GM19455 (cell line): ENCODE data around the gene RLIM.
"Not testable (repeated sequence)": the region's sequence is repeated elsewhere in the genome, so short reads cannot be mapped to it uniquely, and the experiment has no call there.

Source experiments
- ATAC-seq: cut with Tn5 transposase; IDR thresholded peaks from one replicate; pipeline ENCODE4 v1.9.1; 2021; ENCODE audit not compliant: unreplicated experiment

The RLIM gene, protein sequence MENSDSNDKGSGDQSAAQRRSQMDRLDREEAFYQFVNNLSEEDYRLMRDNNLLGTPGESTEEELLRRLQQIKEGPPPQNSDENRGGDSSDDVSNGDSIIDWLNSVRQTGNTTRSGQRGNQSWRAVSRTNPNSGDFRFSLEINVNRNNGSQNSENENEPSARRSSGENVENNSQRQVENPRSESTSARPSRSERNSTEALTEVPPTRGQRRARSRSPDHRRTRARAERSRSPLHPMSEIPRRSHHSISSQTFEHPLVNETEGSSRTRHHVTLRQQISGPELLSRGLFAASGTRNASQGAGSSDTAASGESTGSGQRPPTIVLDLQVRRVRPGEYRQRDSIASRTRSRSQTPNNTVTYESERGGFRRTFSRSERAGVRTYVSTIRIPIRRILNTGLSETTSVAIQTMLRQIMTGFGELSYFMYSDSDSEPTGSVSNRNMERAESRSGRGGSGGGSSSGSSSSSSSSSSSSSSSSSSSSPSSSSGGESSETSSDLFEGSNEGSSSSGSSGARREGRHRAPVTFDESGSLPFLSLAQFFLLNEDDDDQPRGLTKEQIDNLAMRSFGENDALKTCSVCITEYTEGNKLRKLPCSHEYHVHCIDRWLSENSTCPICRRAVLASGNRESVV

DNA sequence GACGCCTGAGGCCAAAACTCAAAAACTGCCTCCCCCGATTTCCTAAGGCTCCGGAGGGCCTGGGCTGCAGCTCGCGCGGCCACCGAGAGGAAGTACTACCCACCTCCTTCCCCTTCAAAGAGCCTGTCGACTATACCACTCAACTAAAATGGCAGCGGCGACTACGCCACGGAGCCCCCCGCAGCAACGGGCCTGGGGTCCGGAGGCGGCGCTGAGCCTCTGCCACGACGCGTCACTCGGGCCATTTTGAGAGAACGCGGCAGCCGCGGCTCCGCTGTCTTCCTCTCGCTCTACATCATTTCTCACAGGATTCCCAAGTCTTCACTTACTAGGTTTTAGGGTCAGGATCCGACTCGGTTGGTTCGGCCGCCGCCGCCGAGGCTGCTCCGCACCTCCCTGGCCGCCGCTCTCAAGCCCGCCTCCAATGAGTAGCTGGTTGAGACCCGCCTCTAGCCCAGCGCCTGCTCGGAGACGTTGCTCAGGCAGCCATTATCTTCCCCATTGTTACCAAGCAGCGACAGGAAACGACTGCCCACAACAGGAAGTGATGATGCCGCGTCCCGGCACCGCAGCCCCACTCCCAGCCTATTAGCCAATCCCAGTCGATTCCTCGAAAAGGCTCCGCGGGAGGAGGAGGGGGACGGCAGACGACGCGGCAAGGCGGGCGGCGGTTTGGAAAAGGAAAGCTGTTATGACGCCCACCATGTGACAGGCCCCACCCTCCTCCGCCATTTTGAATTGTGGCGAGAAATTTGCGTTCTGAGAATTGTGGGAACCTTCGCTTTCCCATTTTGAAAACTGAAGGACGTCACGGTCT, at the start of gene RLIM:
Gene RLIM (minus strand): TSS at position 532 of the 817 bp plus-strand sequence. CDS start 18,647 bp downstream, outside the sequence.
- peak; percentile 94 for ATAC-seq

DNA sequence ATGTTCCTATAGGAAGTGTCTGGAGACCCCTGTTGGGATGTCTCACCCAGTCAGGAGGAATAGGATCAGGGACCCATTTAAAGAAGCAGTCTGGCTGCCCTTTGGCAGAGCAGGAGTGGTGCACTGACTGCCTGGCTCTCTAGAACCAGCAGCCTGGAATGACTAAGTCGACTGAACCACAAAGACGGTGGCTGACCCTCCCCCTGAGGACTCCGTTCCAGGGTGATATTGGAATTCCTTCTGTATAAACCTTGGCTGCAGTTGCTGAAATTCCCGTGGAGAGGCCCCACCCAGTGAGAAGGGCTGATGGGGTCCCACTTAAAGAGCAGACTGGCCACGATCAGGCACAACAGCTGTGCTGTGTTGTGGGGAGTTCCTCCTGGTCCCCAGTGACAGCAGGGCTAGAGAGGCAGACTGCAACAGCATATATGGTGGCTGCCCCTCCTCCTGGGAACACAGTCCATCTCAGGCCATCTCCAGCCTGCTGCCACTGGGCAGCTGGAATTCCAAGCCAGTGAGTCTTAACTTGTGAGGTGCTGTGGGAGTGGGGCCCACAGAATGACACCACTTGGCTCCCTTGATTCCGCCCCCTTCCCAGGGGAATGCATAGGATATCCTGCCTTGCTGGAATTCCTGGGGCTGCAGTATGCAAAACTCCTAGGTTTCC, 41.8 kb upstream of the RLIM start:
- no peak for ATAC-seq

DNA sequence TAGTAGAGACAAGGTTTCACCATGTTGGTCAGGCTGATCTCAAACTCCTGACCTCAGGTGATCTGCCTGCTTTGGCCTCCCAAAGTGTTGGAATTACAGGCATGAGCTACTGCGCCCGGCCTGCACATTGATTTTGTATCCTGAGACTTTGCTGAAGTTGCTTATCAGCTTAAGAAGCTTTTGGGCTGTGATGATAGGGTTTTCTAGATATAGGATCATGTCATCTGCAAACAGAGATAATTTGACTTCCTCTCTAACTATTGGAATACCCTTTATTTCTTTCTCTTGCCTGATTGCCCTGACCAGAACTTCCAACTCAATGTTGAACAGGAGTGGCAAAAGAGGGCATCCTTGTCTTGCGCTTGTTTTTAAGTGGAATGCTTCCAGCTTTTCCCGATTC, 40.5 kb upstream of the RLIM start:
- ATAC-seq = not testable (repeated sequence)

DNA sequence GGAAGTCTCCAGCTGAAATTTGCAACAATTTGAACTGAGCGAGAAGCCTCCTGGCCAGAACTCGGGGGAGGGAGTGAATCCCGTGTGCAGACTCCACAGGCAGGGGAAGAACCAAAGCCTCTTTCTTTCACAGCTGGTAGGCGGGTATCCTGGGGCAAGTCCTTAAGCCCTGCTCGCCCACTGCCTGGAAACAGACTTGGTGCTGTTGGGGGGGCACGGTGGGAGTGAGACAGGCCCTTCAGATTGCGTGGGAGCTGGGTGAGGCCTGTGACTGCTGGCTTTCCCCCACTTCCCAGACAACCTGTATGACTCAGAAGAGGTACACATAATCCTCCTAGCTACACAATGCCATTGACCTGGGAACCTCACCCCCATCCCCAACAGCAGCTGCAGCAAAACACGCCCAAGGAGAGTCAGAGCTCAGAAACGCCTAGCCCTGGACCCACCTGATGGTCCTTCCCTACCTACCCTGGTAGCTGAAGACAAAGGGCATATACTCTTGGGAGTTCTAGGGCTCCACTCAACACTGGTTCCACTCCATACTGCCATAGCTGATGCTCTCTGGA, 22.4 kb upstream of the RLIM start:
- no peak for ATAC-seq

DNA sequence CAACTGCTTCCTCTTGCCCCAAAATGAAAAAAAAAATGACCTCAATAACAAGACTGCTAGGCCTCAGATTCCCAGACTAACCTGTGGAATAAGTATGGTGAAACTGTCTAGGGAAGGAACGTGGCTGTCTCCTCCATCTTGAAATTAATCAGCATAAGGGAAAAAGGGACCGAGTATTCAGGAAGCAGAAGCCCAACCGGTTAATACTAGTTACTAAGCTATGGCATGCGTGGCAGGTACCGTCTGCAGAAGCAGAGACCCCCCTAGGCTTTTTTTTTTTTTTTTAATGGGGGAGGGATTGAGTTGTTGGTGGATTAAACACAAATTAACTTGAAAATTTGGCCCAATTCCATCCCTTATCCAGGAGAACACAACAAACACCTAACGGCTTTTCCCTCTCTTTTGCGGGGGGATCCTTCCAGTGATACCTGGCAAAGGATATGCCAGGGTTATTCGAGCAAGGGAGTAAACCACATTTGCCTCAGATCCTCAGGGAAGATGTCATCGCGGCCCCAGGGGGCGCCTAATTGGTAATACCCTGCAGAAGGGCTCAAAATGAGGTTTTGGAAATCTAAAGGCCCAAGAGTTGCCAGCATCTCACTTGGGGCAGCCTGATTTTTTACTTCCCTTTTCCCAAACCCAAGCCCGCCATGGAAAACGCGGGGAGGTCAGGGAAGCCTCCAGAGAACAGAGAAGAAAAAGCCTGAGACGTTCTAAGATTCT, 893 bp downstream of the RLIM start:
- no peak for ATAC-seq

DNA sequence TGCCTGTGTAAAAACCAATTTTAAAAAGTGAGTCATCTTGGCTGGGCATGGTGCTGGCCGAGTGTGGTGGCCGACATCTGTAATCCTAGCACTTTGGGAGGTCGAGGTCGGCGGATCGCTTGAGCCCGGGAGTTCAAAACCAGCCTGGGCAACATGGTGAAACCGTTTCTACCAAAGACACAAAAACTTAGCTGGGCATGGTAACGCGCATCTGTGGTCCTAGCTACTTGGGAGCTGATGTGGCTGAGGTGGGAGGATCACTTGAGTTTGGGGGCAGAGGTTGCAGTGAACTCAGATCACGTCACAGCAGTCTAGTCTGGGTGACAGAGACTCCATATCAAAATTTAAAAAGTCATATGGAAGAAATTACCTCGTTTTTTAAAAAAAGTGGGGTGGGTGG, 7.6 kb downstream of the RLIM start:
- no peak for ATAC-seq

DNA sequence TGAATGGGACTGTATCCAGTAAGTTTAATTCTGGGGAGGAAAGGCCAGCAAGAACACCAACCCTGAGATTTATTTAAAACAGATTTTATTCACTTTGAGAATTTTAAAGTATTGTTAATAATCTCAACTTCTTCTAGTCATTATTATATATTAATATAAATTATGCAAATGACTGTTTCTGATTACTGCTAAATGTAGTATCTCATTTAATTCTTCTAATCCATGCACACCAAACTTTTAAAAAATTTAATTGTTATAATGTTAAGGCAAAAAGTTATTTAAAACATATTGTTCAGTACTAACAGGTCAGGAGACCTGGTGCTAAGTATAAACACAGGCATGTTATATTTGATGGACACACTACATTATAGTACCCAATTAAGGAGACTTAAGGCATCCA, 8.1 kb downstream of the RLIM start:
- no peak for ATAC-seq

DNA sequence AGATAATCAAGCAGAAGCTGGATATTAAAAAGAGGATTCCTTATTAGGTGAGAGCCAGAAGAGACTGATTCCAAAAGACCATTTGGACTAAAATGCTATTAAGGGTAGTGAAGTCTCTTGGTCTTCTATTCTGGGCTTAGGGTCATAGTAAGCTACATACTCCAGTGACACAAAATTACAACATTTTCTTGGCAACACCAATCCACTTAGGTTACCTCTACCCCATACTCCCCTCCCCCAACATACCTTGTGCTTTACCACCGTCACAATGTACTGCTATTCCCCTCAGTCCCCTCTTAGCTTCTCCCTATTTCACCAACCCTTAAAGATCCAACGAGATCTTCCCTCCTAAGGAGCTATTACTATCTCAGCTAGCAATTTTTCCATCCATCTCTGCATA, 11.4 kb downstream of the RLIM start:
- ATAC-seq = no peak

DNA sequence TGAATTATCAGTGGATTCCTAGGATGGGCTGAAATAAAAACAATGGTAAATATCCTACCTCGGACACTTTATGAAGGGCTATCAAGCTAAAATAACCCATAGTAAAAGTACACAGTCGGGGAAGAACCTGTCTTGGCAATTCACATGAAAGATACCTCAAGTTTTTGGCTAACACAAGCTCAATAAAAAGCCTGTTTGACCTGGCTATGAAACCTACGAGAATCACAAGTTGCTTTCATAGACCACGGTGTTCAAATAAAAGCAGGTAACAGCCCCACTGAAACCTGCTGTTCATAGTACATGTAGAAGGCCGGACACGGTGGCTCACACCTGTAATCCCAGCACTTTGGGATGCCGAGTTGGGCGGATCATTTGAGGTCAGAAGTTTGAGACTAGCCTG, 12.3 kb downstream of the RLIM start:
- ATAC-seq = no peak

DNA sequence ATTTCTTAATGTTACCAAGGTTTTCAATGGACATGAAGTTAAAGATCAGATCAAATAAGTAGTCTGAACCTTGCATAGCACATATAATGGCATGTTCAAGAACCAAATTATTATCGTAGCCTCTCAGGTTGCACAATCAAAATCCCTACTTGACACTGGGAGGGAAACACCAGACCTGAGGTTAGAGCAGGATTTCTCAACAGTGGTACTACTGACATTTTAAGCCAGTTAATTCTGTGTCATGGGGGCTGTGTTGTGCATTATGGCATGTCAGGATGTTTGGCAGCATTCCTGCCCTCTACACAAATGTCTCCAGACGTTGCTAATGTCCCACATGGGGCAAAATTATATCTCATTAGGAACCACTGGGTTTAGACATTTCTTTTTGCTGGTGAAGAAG, 20.8 kb downstream of the RLIM start:
- ATAC-seq = no peak

DNA sequence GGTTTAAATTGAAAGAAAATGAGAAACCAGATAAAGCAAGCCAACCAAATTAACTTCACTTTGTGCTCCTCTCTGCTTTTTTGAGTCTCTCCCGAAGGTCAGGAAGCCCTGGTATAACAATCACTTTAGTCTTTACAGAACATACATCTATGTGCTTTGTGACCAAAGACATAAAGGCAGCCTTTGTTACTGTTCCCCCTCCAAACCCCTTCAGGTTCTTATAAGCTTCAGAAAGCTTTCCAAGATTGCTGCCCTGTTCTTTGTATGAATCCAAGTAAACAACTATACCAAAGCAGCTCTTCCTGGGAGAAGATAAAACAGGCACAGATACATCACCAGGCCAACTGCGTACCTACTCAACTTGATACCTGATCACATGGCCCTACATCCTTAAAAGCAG, 28.7 kb downstream of the RLIM start:
- no peak for ATAC-seq

DNA sequence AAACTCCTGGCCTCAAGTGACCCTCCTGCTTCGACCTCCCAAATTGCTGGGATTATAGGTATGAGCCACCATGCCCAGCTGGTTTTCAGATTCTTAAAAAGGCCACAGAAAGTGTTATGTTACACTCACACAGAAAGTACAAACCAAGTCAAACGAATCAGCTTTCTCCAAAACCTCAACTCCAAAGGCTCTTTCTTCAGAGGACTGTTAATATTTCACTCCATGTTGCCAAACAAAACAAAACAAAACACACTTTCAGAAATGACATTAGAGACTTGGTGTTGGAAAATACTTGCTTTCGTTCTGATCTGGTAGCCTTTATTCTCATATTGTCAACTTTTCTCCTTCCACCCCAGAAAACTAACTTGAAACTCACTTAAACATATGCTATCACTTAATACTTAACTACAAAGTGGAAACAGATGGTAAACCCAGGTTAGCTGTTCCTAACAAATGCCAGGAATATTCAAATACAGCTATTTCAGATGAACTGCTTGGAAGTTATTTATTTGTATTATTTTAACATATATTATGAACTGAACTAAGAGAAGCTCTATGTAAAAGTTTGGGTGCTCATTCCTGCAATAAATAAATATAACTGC, 34.7 kb downstream of the RLIM start:
- ATAC-seq = no peak

DNA sequence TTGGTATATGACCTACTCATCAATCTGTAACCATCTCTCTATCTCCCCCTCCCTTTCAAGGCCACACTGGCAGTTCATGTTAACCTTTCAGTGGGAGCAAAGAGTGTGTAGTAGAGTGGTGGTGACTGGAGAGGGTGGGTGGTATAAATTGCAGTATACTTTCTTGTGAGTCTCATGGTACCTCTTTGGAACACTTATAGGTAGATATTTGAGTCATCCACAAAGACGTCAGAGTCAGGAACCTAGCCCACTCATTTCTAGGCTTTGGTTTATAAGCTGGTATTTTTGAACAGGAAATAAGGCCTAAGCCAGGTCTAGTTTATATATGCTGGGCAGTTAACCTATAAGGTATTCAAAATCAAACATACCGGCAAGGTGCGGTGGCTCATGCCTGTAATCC, 36.3 kb downstream of the RLIM start:
- ATAC-seq = no peak

DNA sequence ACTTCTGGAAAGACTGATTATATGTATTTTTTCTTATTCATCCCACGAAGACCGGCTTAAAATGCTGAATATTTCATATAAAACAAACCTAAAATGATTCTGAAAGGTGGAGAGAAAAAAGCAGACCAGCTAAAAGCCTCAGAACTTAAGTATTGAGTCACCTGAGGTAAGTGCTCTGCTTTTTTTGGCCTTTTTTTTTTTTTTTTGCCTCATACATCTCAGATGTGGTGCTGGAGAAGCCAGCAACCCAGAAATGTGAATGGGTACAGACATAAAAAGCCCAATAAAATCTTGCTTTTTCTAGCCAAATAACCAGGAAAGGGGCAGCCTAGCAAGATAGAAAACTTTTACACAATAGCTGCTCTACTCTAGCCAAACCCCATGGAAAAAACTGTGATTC, 57.0 kb downstream of the RLIM start:
- no peak for ATAC-seq

DNA sequence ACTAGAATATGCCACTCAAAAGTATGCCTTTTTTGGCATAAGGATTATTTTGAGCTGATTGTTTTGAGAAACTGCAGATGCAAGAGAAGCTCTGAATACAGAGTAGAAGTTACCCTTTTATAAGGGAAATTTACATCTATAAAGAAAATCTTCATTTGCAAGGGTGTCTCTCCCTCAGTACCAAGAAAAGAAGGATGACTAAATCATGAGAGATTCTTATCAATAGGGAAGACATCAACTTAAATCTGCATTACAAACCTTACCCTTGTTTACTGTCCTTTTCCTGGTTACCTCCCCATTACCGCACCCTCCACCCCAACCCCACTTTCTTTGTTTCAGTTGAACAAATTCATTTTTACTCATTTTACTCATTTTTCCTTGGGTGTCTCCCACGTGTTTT, 62.5 kb downstream of the RLIM start:
- ATAC-seq = no peak

DNA sequence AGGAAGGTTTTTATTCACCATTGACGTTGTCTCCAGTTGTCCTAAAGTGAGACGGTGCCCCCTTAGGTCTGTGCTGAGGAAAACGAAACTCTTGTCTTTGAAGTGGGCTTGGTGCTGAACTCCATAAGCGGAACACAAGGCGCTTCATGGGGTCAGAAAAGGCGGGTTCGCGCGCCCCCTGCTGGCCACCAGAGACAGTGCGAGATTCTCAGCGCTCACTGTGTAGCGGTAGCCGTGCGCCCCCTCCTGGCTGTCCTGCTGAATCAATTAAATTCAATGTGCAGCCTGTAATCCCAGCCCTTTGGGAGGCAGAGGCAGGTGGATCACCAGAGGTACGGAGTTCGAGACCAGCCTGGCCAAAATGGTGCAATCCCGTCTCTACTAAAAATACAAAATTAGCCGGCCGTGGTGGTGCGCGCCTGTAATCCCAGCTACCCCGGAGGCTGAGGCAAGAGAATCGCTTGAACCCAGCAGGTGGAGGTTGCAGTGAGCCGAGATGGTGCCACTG, 64.1 kb downstream of the RLIM start:
- ATAC-seq = peak; percentile 86

DNA sequence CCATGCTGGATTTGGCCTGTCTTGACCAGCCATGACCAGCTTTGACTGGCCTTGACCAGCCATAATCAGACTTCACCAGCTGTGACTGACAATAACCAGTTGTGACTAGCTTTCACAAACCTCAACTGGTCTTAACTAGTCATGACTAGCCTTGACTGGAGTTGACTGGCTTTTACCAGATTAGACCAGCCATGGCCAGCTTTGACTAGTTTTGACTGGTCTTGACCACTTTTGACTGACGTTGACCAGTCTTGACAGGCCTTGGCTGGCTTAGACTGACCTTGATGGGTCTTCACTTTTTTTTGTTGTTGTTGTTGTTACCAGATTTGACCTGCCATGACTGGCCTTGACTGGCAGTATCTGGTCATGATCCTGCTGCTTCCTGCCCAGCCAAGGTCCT, 67.4 kb downstream of the RLIM start:
- no peak for ATAC-seq

DNA sequence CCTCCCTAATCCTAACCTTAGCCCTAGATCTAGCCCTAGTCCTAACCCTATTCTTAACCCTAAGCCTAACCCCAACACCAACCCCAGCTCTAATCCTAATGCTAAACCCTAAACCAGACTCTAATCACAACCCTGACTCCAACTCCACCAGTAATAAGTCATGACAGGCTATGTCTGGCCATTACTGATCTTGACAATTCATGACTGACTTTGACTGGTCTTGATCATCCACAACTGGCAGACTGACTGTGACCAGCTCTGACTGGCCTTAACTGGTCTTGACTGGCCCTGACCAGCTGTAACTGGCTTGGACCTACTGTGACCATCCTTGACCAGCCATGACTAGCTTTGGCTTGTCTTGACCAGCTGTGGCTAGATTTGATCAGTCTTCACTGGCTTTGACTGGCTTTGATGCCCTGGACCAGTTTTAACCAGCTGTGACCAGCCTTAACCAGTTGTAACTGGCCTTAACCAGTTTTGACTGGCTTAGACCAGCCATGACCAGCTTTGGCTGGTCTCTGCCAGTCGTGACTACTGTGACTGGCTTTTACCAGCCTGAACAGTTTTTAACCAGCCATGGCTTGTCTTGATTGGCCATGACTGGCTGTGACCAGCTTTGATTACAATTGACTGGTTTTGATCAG, 68.4 kb downstream of the RLIM start:
- no peak for ATAC-seq

DNA sequence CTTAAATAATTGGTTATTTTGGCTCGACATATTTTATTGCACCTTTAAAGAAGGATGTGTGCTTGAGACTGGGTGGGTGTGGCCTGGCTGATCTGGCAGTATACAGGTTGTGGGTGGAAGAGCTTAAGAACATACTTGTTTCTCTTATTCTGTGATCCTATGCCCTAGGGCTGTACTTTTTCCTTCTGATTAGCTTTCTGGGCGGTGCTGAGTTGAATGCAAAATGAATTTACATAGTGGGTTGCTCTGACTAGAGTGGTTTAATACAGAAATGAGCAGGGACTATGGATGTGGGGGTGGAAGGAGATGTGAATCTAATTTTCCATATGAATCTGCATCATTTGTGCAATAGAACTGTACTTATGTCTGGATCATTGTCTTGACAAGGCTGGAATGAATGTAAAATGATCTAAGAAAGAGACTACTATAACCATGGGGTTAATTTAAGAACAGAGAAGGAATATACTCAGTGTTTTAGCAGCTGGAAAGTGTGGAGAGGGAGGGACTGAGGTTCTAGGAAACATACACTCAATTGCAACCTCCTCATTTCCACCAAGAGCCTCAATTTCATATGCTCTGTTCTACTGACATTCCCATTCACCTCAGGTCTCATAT, 73.7 kb downstream of the RLIM start:
- ATAC-seq = no peak
